GM12865 (cell line): Measurements from ENCODE around the gene COX5B.

Experiments used
- DNase-seq: peaks from one replicate; pipeline ENCODE4 v3.0.0; 2010; ENCODE audit warnings: low read depth
- H3K4me3 ChIP-seq: 2 replicates; pipeline ENCODE4 v1.5.1; 2011; ENCODE audit warnings: mild to moderate bottlenecking, low read depth, low read length, control low read depth
- TF ChIP-seq, protein P1 (sequence below): IDR thresholded peaks from 2 replicates; pipeline ENCODE4 v1.5.1; 2011; ENCODE audit warnings: low read length, control low read depth, low read depth, inconsistent platforms; ENCODE audit not compliant: insufficient read depth; ENCODE audit errors: missing control alignments

The COX5B gene

DNA sequence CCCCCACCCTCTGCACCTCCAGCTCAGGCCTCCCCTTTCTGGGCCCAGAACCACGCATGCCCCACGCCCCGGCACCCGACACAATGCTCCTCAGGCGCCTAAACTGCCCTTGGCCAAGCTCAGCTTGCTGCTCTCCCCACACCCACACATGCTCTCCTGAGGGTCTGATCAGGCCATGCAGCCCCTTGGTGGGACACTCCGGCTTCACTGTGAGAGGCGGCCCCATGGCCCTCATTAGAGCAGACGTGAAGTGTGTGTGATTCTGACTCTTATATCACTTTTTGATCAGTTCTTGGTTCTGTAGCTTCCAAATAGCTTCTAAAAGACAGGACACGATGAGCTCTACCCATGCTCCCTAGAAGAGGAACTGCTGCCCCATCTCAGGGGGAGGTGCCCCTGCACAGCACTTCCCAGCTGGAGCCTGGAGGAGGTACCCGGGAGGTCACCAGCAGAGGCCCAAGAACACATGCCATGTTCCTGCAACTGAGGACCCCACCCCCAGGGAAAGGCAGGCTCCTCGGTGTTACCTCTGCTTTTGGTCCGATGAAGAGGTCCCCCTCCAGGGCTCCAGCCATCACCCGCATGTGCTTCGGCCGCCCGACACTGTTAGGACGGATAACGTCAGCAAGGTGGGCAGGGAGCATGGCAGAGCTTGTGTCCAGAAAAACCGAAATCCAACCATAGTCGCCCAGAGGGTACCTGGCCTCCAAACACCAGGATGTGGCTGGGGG, 14.3 kb downstream of the COX5B start:
- TF ChIP-seq, protein P1, sequence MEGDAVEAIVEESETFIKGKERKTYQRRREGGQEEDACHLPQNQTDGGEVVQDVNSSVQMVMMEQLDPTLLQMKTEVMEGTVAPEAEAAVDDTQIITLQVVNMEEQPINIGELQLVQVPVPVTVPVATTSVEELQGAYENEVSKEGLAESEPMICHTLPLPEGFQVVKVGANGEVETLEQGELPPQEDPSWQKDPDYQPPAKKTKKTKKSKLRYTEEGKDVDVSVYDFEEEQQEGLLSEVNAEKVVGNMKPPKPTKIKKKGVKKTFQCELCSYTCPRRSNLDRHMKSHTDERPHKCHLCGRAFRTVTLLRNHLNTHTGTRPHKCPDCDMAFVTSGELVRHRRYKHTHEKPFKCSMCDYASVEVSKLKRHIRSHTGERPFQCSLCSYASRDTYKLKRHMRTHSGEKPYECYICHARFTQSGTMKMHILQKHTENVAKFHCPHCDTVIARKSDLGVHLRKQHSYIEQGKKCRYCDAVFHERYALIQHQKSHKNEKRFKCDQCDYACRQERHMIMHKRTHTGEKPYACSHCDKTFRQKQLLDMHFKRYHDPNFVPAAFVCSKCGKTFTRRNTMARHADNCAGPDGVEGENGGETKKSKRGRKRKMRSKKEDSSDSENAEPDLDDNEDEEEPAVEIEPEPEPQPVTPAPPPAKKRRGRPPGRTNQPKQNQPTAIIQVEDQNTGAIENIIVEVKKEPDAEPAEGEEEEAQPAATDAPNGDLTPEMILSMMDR = no peak
- DNase-seq = no peak

DNA sequence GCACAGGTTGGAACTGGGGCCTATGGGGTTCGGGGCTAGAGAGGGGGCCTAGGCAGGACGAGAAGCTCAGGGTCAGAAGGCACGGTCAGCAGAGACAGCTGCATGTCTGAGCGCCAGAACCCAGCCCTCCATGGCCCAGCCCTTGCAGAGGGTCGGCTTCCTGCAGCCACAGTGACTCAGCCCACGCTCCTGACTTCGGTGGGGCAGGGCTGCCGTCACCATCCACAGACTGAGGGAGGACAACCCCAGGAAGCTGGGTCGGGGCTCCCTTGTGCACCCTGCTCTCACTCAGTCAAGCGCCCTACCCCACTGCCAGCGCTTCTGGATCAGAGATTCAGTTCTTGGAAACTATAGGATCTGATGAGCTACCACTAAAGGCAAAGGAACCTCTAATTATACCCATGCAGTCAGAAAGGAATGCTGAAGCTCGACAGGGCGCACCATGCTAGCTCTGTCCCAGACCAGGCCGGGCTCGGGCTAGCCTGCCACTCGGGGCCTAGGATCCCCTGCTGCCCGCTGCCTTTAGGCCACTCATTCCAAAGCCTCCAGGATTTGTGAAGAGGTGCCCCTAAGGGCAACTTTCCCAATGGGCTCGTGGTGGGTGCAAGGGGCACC, 15.0 kb downstream of the COX5B start:
- TF ChIP-seq, protein P1 = no peak
- H3K4me3 ChIP-seq = no peak overlapping the region
- DNase-seq = no peak

More for the DNA sequence above, 14.3 kb downstream of the COX5B start:
- H3K4me3 ChIP-seq = no peak overlapping the region

DNA sequence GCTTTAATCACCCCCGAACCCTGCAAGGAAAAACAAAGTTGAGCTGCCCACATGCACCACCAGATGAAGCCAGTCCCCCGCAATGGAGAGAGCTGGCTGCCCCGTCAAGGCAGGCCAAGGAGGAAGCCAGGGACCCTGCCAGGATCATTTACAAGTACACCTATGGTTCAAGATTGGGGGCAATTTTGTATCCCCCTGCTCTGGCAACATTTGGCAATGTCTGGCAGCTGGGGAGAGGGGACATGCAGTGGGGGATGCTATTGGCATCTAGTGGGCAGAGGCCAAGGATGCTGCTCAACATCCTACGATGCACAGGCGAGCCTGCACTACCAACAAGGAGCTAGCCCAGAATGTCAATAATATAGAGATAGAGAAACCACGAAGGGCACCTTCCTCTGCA, 16.1 kb downstream of the COX5B start:
- TF ChIP-seq, protein P1 = no peak
- peak overlapping the region; percentile 82 for H3K4me3 ChIP-seq
- DNase-seq = no peak

DNA sequence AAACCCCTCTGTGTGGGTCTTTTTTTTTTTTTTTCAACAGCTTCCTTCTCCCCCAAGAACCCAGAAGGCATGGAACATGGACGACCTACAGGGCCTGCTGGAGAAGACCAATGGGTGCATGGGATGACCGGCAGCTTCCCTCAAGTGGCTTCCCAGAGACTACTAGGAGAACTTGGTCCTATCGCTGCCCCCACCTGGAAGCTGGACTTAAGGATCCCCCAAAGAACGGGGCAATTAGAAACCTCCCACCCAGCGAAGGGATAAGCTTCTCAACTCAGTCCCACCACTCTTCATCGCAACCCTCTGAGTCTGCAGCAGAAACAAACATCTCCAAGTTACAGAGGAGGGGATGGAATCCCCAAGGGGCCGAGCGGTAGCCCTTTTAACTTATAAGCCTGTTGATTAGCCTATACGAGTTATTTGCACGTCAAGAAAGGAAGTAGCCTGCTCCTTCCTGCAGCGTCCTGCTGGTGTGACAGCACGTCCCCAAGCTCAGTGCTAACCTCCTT, 16.6 kb downstream of the COX5B start:
- no peak for DNase-seq
- TF ChIP-seq, protein P1 = no peak
- peak overlapping the region; percentile 82 for H3K4me3 ChIP-seq

DNA sequence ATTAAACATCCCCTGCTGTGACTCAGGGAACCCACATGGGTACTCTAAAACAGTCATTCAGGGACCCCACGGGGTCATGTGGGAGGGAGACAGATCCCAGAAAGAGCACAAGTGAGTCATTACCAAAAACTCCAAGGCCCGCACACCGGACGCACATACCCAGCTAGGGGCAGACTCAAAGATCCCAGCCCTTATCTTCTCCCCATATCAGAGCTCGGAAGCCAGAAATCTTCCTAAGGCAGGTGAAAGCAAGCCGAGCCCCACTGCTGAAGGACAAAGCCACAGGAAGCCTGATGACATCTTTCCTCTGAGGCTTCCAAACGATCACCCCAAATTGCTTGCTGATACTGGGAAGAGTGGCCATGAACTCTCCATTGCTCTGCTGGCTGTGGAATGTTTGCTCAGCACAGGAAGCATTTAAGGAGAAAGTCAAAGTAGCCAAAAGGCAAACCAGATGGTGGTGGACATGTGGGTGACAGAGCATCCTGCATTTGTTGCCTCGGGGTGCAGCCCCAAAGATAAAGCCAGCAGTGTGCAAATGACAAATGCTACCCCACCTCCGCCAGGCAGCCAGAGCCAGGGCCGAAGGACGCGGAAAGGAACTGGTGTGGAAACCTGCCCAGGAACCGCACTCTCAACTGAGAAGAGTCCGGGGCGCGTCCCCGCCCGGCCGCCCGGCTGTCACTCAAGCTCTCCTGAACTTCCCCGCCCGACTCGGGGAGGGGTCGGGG, 17.2 kb downstream of the COX5B start:
- TF ChIP-seq, protein P1 = no peak
- peak overlapping the region; percentile 82 for H3K4me3 ChIP-seq
- peak; percentile 84 for DNase-seq

DNA sequence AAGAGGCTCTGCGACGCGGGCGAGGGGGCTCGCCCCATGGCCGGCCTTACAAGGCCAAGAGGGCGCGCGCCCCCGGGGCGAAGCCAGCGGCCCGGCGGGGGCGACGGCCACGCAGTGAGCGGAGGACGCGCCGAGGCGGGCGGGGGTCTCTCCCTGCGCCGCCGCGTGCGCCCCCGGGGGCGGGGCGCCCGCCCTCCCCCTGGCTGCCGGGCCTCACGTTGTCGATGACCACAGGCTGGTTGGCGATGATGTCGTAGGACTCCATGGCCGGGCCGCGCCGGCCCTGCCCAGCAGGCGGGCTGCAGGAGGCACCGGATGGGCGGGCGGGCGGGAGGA, 17.7 kb downstream of the COX5B start:
- DNase-seq = no peak
- TF ChIP-seq, protein P1 = no peak
- H3K4me3 ChIP-seq = peak overlapping the region; percentile 82
